Measurements from ENCODE around the gene IL16.

Gene IL16

DNA sequence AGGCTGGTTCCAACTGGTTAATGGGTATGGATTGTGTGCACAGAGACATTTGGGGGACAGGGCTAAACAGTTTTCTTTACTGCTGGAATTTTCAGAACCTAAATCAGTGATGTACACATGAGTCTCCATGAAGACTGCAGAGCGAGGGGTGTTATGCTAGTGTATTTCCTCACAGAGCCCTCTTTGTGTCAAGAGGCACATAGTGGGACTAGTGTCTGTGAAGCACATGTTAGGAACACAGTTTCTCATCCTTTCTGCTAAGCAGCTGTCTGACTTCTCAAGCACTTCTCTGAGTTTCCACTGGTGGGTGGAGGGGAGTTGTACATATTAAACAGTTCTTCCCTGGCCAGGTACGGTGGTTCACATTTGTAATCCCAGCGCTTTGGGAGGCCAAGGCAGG is 136.7 kb downstream of the IL16 start:
- no peaks in the 10 kb centered on the region for H3K36me3 ChIP-seq (ENCODE audit: insufficient read depth, low read length)
- no peak for TF ChIP-seq CTCF (IDR thresholded peaks at IDR 0.05; ENCODE audit: borderline replicate concordance, extremely low read depth, low read length, poor library complexity, severe bottlenecking)
- TF ChIP-seq EZH2 (IDR thresholded peaks at IDR 0.05; ENCODE audit: borderline replicate concordance, low read depth, low read length, severe bottlenecking) = no peak
- no peak overlapping the region for H3K9ac ChIP-seq (ENCODE audit: low read depth, low read length)
- no peak for ATAC-seq (ENCODE audit: insufficient read depth, low read depth)
- H3K27ac ChIP-seq (ENCODE audit: low read length) = no peak overlapping the region
- H3K27me3 ChIP-seq (ENCODE audit: insufficient read depth, low read length, poor library complexity) = no peaks in the 10 kb centered on the region
- DNase-seq = no peak
- no peaks in the 10 kb centered on the region for H3K9me3 ChIP-seq (ENCODE audit: insufficient read depth, low read length, severe bottlenecking)
- no peak overlapping the region for H3K4me2 ChIP-seq (ENCODE audit: insufficient read depth, low read length)
- no peak overlapping the region for H3K4me3 ChIP-seq (ENCODE audit: low read depth in 1 of 2, low read length in 2 of 2)
- H4K20me1 ChIP-seq (ENCODE audit: insufficient read depth, low read length) = no peaks in the 10 kb centered on the region
- no peaks in the 10 kb centered on the region for H3K79me2 ChIP-seq (ENCODE audit: insufficient read depth, low read length)
- H2AFZ ChIP-seq (ENCODE audit: low read depth, low read length) = no peak overlapping the region
- no peaks in the 10 kb centered on the region for H3K4me1 ChIP-seq (ENCODE audit: insufficient read depth, low read length)

- Histone ChIP-seq H3K27me3 (ENCODE audit: insufficient read depth, low read length, poor library complexity) (no peaks in the 10 kb centered on the region), H3K9ac (ENCODE audit: low read depth, low read length) (no peak overlapping the region), H2AFZ (ENCODE audit: low read depth, low read length) (no peak overlapping the region), H3K4me3 (ENCODE audit: low read depth in 1 of 2, low read length in 2 of 2) (no peak overlapping the region), H3K4me1 (ENCODE audit: insufficient read depth, low read length) (no peaks in the 10 kb centered on the region), H3K9me3 (ENCODE audit: insufficient read depth, low read length, severe bottlenecking) (no peaks in the 10 kb centered on the region), H3K36me3 (ENCODE audit: insufficient read depth, low read length) (no peaks in the 10 kb centered on the region), H3K27ac (ENCODE audit: low read length) (no peak overlapping the region), H4K20me1 (ENCODE audit: insufficient read depth, low read length) (no peaks in the 10 kb centered on the region), H3K79me2 (ENCODE audit: insufficient read depth, low read length) (no peaks in the 10 kb centered on the region), H3K4me2 (ENCODE audit: insufficient read depth, low read length) (no peak overlapping the region)
- DNase-seq (no peak), ATAC-seq (ENCODE audit: insufficient read depth, low read depth) (no peak)
- TF ChIP-seq CTCF (IDR thresholded peaks at IDR 0.05; ENCODE audit: borderline replicate concordance, extremely low read depth, low read length, poor library complexity, severe bottlenecking) = no peak
- TF ChIP-seq EZH2 (IDR thresholded peaks at IDR 0.05; ENCODE audit: borderline replicate concordance, low read depth, low read length, severe bottlenecking) = no peak
Measured at GRCh38 chr15:81334768-81335435, 138.2 kb downstream of the IL16 start.

DNA sequence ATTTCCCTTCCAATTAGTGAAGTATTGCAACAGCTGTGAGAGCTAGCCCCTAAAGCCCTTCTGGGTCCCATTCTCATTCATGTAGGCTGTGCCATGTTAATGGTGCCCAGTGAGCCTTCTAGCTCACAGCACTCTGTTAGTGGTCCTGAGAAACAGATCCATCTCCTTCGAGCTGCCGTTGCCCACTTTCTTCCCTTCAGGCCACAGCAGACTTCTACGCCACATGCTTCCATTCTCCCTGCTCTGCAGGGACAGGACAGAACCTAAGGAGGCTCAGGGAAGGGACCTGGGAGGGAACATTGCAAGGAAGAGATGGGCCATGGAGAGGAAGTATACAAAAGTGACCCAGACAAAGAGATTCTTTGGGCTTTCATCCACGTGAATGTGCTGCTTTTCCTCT is 139.0 kb downstream of the IL16 start:
- Histone ChIP-seq H3K4me1 (ENCODE audit: insufficient read depth, low read length) (no peaks in the 10 kb centered on the region), H3K4me3 (ENCODE audit: low read depth in 1 of 2, low read length in 2 of 2) (no peak overlapping the region), H3K79me2 (ENCODE audit: insufficient read depth, low read length) (no peaks in the 10 kb centered on the region), H3K27ac (ENCODE audit: low read length) (no peak overlapping the region), H2AFZ (ENCODE audit: low read depth, low read length) (no peak overlapping the region), H3K36me3 (ENCODE audit: insufficient read depth, low read length) (no peaks in the 10 kb centered on the region), H3K27me3 (ENCODE audit: insufficient read depth, low read length, poor library complexity) (no peaks in the 10 kb centered on the region), H3K9ac (ENCODE audit: low read depth, low read length) (no peak overlapping the region), H3K4me2 (ENCODE audit: insufficient read depth, low read length) (no peak overlapping the region), H4K20me1 (ENCODE audit: insufficient read depth, low read length) (no peaks in the 10 kb centered on the region), H3K9me3 (ENCODE audit: insufficient read depth, low read length, severe bottlenecking) (no peaks in the 10 kb centered on the region)
- TF ChIP-seq EZH2 (IDR thresholded peaks at IDR 0.05; ENCODE audit: borderline replicate concordance, low read depth, low read length, severe bottlenecking) (no peak), CTCF (IDR thresholded peaks at IDR 0.05; ENCODE audit: borderline replicate concordance, extremely low read depth, low read length, poor library complexity, severe bottlenecking) (no peak)
- DNase-seq = no peak
- no peak for ATAC-seq (ENCODE audit: insufficient read depth, low read depth)

All from DND-41 (cell line).